CD14-positive monocyte (primary cell): ENCODE results near the gene FAM221B. TPM values are rescaled to one million over a fixed set of nuclear protein-coding genes. Genes with fewer than 3 reads are reported as not detected.

Experiments
- DNase-seq, 3 donors: peaks; one replicate each; pipeline ENCODE4 v3.0.0-alpha.2; 2011 to 2022
- H2AFZ ChIP-seq: 2 replicates; pipeline ENCODE4 v1.6.0; 2012; ENCODE audit warnings: mild to moderate bottlenecking, low read depth, low read length, inconsistent platforms; ENCODE audit not compliant: insufficient read depth, poor library complexity, severe bottlenecking
- H3K27ac ChIP-seq, 2 donors: 1 replicate in 1 of 2; 2 replicates in 1 of 2; pipeline ENCODE4 v1.5.1; 2012 to 2013; ENCODE audit warnings: low read length in 2 of 2, control low read depth in 1 of 2, inconsistent platforms in 1 of 2, low read depth in 1 of 2, mild to moderate bottlenecking in 1 of 2
- H3K27me3 ChIP-seq, 2 donors: one replicate each; pipeline versions ENCODE4 v1.6.0 to v1.6.1; 2011 to 2013; ENCODE audit warnings: low read length in 2 of 2; ENCODE audit not compliant: control insufficient read depth in 2 of 2, insufficient read depth in 2 of 2
- H3K36me3 ChIP-seq, 2 donors: replicated peaks in 1 of 2; 1 replicate in 1 of 2; 2 replicates in 1 of 2; pipeline versions ENCODE4 v1.5.1 to v1.6.1; 2012 to 2013; ENCODE audit warnings: low read length in 2 of 2, control low read depth in 1 of 2, inconsistent platforms in 1 of 2, mild to moderate bottlenecking in 1 of 2; ENCODE audit not compliant: insufficient read depth in 2 of 2, control insufficient read depth in 1 of 2
- H3K4me1 ChIP-seq, 2 donors: 1 replicate in 1 of 2; 2 replicates in 1 of 2; pipeline versions ENCODE4 v1.5.1 to v1.6.1; 2012 to 2013; ENCODE audit warnings: low read length in 2 of 2, control low read depth in 1 of 2, inconsistent platforms in 1 of 2, mild to moderate bottlenecking in 1 of 2, moderate library complexity in 1 of 2; ENCODE audit not compliant: insufficient read depth in 2 of 2, control insufficient read depth in 1 of 2
- H3K4me2 ChIP-seq: replicated peaks from 2 replicates; pipeline ENCODE3; 2012; ENCODE audit warnings: low read length, moderate library complexity, mild to moderate bottlenecking; ENCODE audit not compliant: poor library complexity, severe bottlenecking; ENCODE audit errors: extremely low read depth
- H3K4me3 ChIP-seq, 3 experiments: fragments of 200-600 bp in 1 of 3; sonication (generic) in 1 of 3; replicated peaks in 1 of 3; 1 replicate in 2 of 3; 2 replicates in 1 of 3; pipeline ENCODE4 v1.5.1; 2011 to 2013; ENCODE audit warnings: low read length in 3 of 3, mild to moderate bottlenecking in 3 of 3, control low read depth in 2 of 3, low read depth in 2 of 3, inconsistent platforms in 1 of 3, moderate library complexity in 1 of 3
- H3K79me2 ChIP-seq: 2 replicates; pipeline ENCODE4 v1.6.0; 2012; ENCODE audit warnings: mild to moderate bottlenecking, control low read depth, inconsistent platforms, low read length, moderate library complexity; ENCODE audit not compliant: insufficient read depth
- H3K9ac ChIP-seq: 2 replicates; pipeline ENCODE4 v1.6.0; 2017; ENCODE audit warnings: low read length, mild to moderate bottlenecking; ENCODE audit not compliant: insufficient read depth, poor library complexity, severe bottlenecking
- H3K9me3 ChIP-seq, 2 donors: replicated peaks in 1 of 2; 1 replicate in 1 of 2; 2 replicates in 1 of 2; pipeline versions ENCODE4 v1.5.1 to v1.6.1; 2012 to 2013; ENCODE audit warnings: low read length in 2 of 2, control low read depth in 1 of 2; ENCODE audit not compliant: control insufficient read depth in 1 of 2, insufficient read depth in 1 of 2
- H4K20me1 ChIP-seq: 2 replicates; pipeline ENCODE4 v1.6.0; 2012; ENCODE audit warnings: mild to moderate bottlenecking, low read length, control low read depth, moderate library complexity; ENCODE audit not compliant: insufficient read depth
- H3K27ac Mint-ChIP-seq, 7 donors: one replicate each; pipeline ENCODE4 v1.8.0; 2020; ENCODE audit warnings: mild to moderate bottlenecking in 7 of 7, mixed read lengths in 7 of 7, moderate library complexity in 6 of 7, inconsistent platforms in 2 of 7
- H3K27me3 Mint-ChIP-seq, 3 donors: one replicate each; pipeline ENCODE4 v1.8.0; 2021 to 2022; ENCODE audit warnings: low read depth in 3 of 3, mild to moderate bottlenecking in 3 of 3, mixed read lengths in 3 of 3, moderate library complexity in 3 of 3, inconsistent platforms in 1 of 3
- H3K36me3 Mint-ChIP-seq, 2 donors: one replicate each; pipeline ENCODE4 v1.8.0; 2020; ENCODE audit warnings: mixed read lengths in 2 of 2, inconsistent platforms in 1 of 2, mild to moderate bottlenecking in 1 of 2
- H3K4me1 Mint-ChIP-seq: one replicate; pipeline ENCODE4 v1.8.0; 2020; ENCODE audit warnings: mild to moderate bottlenecking, mixed read lengths
- H3K4me3 Mint-ChIP-seq, 2 donors: one replicate each; pipeline ENCODE4 v1.8.0; 2020; ENCODE audit warnings: mild to moderate bottlenecking in 2 of 2, mixed read lengths in 2 of 2, moderate library complexity in 1 of 2
- H3K9me3 Mint-ChIP-seq, 7 donors: one replicate each; pipeline ENCODE4 v1.8.0; 2020 to 2022; ENCODE audit warnings: mixed read lengths in 7 of 7, mild to moderate bottlenecking in 6 of 7, moderate library complexity in 6 of 7, inconsistent platforms in 2 of 7
- WGBS: methylation state at CpG from one replicate; pipeline ENCODE4 v1.1.5; 2013; ENCODE audit warnings: missing lambda C conversion rate; ENCODE audit not compliant: insufficient coverage; 5-methylcytosine and 5-hydroxymethylcytosine counted together
- intact Hi-C, 2 donors: fragments of 100-400 bp; cut with micrococcal nuclease; formaldehyde crosslinking; loops; one replicate each; pipeline versions ENCODE4 v1.15.0 to v1.15.1; 2023
- polyA plus RNA-seq, 3 donors: library from polyadenylated mRNA; depleted of rRNA in 1 of 3; unstranded in 2 of 3; stranded (reverse) in 1 of 3; fragments of 300-500 nt in 2 of 3; fragments of >200 nt in 1 of 3; fragmentation: Illumina TruSeq in 2 of 3; gene quantifications; 1 replicate in 2 of 3; 2 replicates in 1 of 3; pipeline ENCODE4 v1.2.3, GENCODE V29; 2012 to 2021
- TF ChIP-seq, protein P1 (sequence below): fragments of 200-600 bp; IDR thresholded peaks from one replicate; pipeline ENCODE4 v1.8.0; 2022; ENCODE audit warnings: antibody characterized with exemption, mild to moderate bottlenecking

The FAM221B gene
- polyA plus RNA-seq, 3 donors = 0.05 to 0.63 TPM; not detected in 1

- no peak overlapping the region for H3K27ac ChIP-seq
- Mint-ChIP-seq H3K4me3 (no peak overlapping the region), H3K27ac (no peak overlapping the region), H3K9me3 (no peaks in the 10 kb centered on the region), H3K27me3 (peaks cover 0 to 2% (median 0%) of the 10 kb centered on the region in 3 donors), H3K36me3 (no peaks in the 10 kb centered on the region), H3K4me1 (no peaks in the 10 kb centered on the region)
- WGBS = no CpG with 5 or more reads among the region's 1 CpG
- H2AFZ ChIP-seq = no peak overlapping the region
- no peaks in the 10 kb centered on the region for H3K4me1 ChIP-seq
- no peaks in the 10 kb centered on the region for H3K79me2 ChIP-seq
- H3K4me3 ChIP-seq = no peak overlapping the region
- TF ChIP-seq, protein P1, sequence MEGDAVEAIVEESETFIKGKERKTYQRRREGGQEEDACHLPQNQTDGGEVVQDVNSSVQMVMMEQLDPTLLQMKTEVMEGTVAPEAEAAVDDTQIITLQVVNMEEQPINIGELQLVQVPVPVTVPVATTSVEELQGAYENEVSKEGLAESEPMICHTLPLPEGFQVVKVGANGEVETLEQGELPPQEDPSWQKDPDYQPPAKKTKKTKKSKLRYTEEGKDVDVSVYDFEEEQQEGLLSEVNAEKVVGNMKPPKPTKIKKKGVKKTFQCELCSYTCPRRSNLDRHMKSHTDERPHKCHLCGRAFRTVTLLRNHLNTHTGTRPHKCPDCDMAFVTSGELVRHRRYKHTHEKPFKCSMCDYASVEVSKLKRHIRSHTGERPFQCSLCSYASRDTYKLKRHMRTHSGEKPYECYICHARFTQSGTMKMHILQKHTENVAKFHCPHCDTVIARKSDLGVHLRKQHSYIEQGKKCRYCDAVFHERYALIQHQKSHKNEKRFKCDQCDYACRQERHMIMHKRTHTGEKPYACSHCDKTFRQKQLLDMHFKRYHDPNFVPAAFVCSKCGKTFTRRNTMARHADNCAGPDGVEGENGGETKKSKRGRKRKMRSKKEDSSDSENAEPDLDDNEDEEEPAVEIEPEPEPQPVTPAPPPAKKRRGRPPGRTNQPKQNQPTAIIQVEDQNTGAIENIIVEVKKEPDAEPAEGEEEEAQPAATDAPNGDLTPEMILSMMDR = no peak
- no peaks in the 10 kb centered on the region for H3K9me3 ChIP-seq
- no peaks in the 10 kb centered on the region for H4K20me1 ChIP-seq
- intact Hi-C loops = no loop called here
- no peak overlapping the region for H3K4me2 ChIP-seq
- no peak for DNase-seq
- no peaks in the 10 kb centered on the region for H3K27me3 ChIP-seq
- no peaks in the 10 kb centered on the region for H3K36me3 ChIP-seq
- no peak overlapping the region for H3K9ac ChIP-seq
These were observed 58.8 kb downstream of the FAM221B start for GRCh38 chr9:35769763-35770162.

- DNase-seq = no peak
- Mint-ChIP-seq H3K27me3 (peaks cover 0 to 2% (median 0%) of the 10 kb centered on the region in 3 donors), H3K27ac (no peak overlapping the region), H3K4me3 (no peak overlapping the region), H3K4me1 (no peaks in the 10 kb centered on the region), H3K9me3 (peaks cover 0 to 3% (median 3%) of the 10 kb centered on the region in 7 donors), H3K36me3 (no peaks in the 10 kb centered on the region)
- no peaks in the 10 kb centered on the region for H3K9me3 ChIP-seq
- H4K20me1 ChIP-seq = no peaks in the 10 kb centered on the region
- intact Hi-C loops = no loop called here
- no peak overlapping the region for H3K4me3 ChIP-seq
- H3K4me1 ChIP-seq = no peaks in the 10 kb centered on the region
- no peak overlapping the region for H2AFZ ChIP-seq
- no peak overlapping the region for H3K4me2 ChIP-seq
- no peak overlapping the region for H3K9ac ChIP-seq
- no peak overlapping the region for H3K27ac ChIP-seq
- TF ChIP-seq, protein P1 = no peak
- no peaks in the 10 kb centered on the region for H3K36me3 ChIP-seq
- WGBS = no CpG with 5 or more reads among the region's 1 CpG
- no peaks in the 10 kb centered on the region for H3K27me3 ChIP-seq
- no peaks in the 10 kb centered on the region for H3K79me2 ChIP-seq
These were observed 61.1 kb downstream of the FAM221B start for GRCh38 chr9:35767458-35767857.
